Panc1 (cell line): Measurements from ENCODE around the gene CYB5R2. TPM values are rescaled to one million over a fixed set of nuclear protein-coding genes. Genes with fewer than 3 reads are reported as not detected.

Experiments
- ATAC-seq: fragments of 200-7000 bp; cut with Tn5 transposase; 2 replicates; pipeline ENCODE4 v1.9.1; 2020; ENCODE audit warnings: mild to moderate bottlenecking, moderate library complexity
- BruUV-seq: library from RNA; stranded (reverse); fragments of 400-500 nt; replicated peaks from 2 replicates; lab custom pipeline; 2021; lab: Mats Ljungman, UMichigan
- CTCF ChIA-PET: fragments of 300-600 bp; sonication (Branson Sonifier 250); formaldehyde crosslinking; loops from one replicate; lab custom pipeline; 2022; ENCODE audit warnings: antibody characterized with exemption; lab: Charles Lee
- POLR2A ChIA-PET: fragments of 300-600 bp; sonication (Branson Sonifier 250); formaldehyde crosslinking; loops from one replicate; lab custom pipeline; 2022; ENCODE audit warnings: antibody characterized with exemption; lab: Charles Lee
- DNase-seq: peaks from one replicate; pipeline ENCODE4 v3.0.0-alpha.2; 2010; ENCODE audit warnings: low read depth, low spot score
- H3K27ac ChIP-seq: 2 replicates; pipeline ENCODE4 v1.5.1; 2011; ENCODE audit warnings: mild to moderate bottlenecking, low read length, inconsistent platforms
- H3K27me3 ChIP-seq: fragments of 200-500 bp; sonication (Bioruptor generic); 2 replicates; pipeline ENCODE4 v1.6.0; 2014; ENCODE audit warnings: low read length, inconsistent platforms; ENCODE audit not compliant: control insufficient read depth, insufficient read depth
- H3K36me3 ChIP-seq: fragments of 200-500 bp; sonication (Bioruptor generic); 2 replicates; pipeline ENCODE4 v1.5.1; 2014; ENCODE audit warnings: inconsistent platforms, mild to moderate bottlenecking, low read length, moderate library complexity; ENCODE audit not compliant: control insufficient read depth, insufficient read depth
- H3K4me1 ChIP-seq: 2 replicates; pipeline ENCODE4 v1.5.1; 2011; ENCODE audit warnings: inconsistent platforms, mild to moderate bottlenecking, low read length, moderate library complexity; ENCODE audit not compliant: control insufficient read depth, insufficient read depth
- H3K4me3 ChIP-seq, 2 experiments: 2 replicates each; pipeline ENCODE4 v1.5.1; 2011 to 2012; ENCODE audit warnings: low read depth in 2 of 2, low read length in 2 of 2, mild to moderate bottlenecking in 2 of 2, inconsistent platforms in 1 of 2, moderate library complexity in 1 of 2
- H3K9me3 ChIP-seq: fragments of 200-500 bp; sonication (Bioruptor generic); 2 replicates; pipeline ENCODE4 v1.5.1; 2014; ENCODE audit warnings: low read depth, mild to moderate bottlenecking, inconsistent platforms, low read length, moderate library complexity; ENCODE audit not compliant: control insufficient read depth, insufficient read depth
- CTCF ChIP-seq: fragments of 450-650 bp; IDR thresholded peaks from 2 replicates; pipeline ENCODE4 v1.5.1; 2017; ENCODE audit warnings: mild to moderate bottlenecking
- POLR2AphosphoS5 ChIP-seq: IDR thresholded peaks from 2 replicates; pipeline ENCODE4 v1.6.1; 2012; ENCODE audit warnings: mild to moderate bottlenecking, low read depth, low read length, moderate library complexity
- REST ChIP-seq, 2 experiments: IDR thresholded peaks; 2 replicates each; pipeline ENCODE4 v1.6.1; 2011 to 2012; ENCODE audit warnings: low read depth in 2 of 2, control low read depth in 1 of 2, low read length in 1 of 2, mild to moderate bottlenecking in 1 of 2, moderate library complexity in 1 of 2; ENCODE audit not compliant: insufficient read depth in 1 of 2
- SIN3A ChIP-seq: IDR thresholded peaks from 2 replicates; pipeline ENCODE4 v1.6.1; 2012; ENCODE audit warnings: low read depth, mild to moderate bottlenecking, low read length, moderate library complexity, borderline replicate concordance; ENCODE audit not compliant: insufficient read depth
- TCF7L2 ChIP-seq: IDR thresholded peaks from 2 replicates; pipeline ENCODE4 v1.6.1; 2011; ENCODE audit warnings: mild to moderate bottlenecking, low read depth, low read length, inconsistent platforms
- in situ Hi-C: cut with HindIII; loops from 2 replicates; pipeline ENCODE4 v1.10.0; 2016; ENCODE audit warnings: low sequenced_read_pairs, low pct_unique_long_range_greater_than_20kb
- intact Hi-C: fragments of 100-400 bp; cut with micrococcal nuclease; formaldehyde crosslinking; loops from one replicate; pipeline ENCODE4 v1.10.0; 2022; ENCODE audit not compliant: unreplicated experiment
- total RNA-seq: library from RNA; stranded (reverse); gene quantifications from one replicate; pipeline ENCODE4 v1.2.1, GENCODE V29; 2021; ENCODE audit not compliant: unreplicated experiment

Gene CYB5R2
- total RNA-seq, 1 experiment from 2014 or later: 46.3 TPM

GRCh38 chr11:7643314-7643713, 30.0 kb downstream of the CYB5R2 start:
- intact Hi-C loops: no loop called here
- TF ChIP-seq CTCF: no peak
- TF ChIP-seq SIN3A: no peak

GRCh38 chr11:7642747-7643146, 30.6 kb downstream of the CYB5R2 start:
- Histone ChIP-seq H3K4me3 (no peak overlapping the region), H3K27me3 (no peaks in the 10 kb centered on the region), H3K9me3 (no peaks in the 10 kb centered on the region), H3K36me3 (no peaks in the 10 kb centered on the region), H3K27ac (no peak overlapping the region), H3K4me1 (no peaks in the 10 kb centered on the region)
- ATAC-seq (no peak), DNase-seq (no peak)
- no TSS peak for BruUV-seq
- CTCF ChIA-PET: no interaction called here
- POLR2A ChIA-PET: interaction anchor here (0.6 kb wide), 1 partner anchor 228 kb away, joined by 12 read pairs; no protein-coding TSS in a partner anchor
- TF ChIP-seq CTCF (no peak), REST (IDR thresholded peaks at IDR 0.05; ENCODE audit: insufficient read depth in 1 of 2, low read depth in 2 of 2, low read length in 1 of 2) (no peak), SIN3A (no peak), POLR2AphosphoS5 (no peak), TCF7L2 (no peak)
- in situ Hi-C loops (no loop called here), intact Hi-C loops (no loop called here)

More at GRCh38 chr11:7643314-7643713, 30.0 kb downstream of the CYB5R2 start:
- CTCF ChIA-PET: no interaction called here
- ATAC-seq: no peak
- POLR2A ChIA-PET: interaction anchor here (0.6 kb wide), 1 partner anchor 227 kb away, joined by 12 read pairs; no protein-coding TSS in a partner anchor
- no peaks in the 10 kb centered on the region for H3K27me3 ChIP-seq
- no peaks in the 10 kb centered on the region for H3K4me1 ChIP-seq
- in situ Hi-C loops: no loop called here
- no TSS peak for BruUV-seq
- no peak overlapping the region for H3K4me3 ChIP-seq
- H3K36me3 ChIP-seq: no peaks in the 10 kb centered on the region
- no peak for DNase-seq
- H3K9me3 ChIP-seq: no peaks in the 10 kb centered on the region
- no peak overlapping the region for H3K27ac ChIP-seq
